ENCODE data around the gene SLC30A2.

DNA sequence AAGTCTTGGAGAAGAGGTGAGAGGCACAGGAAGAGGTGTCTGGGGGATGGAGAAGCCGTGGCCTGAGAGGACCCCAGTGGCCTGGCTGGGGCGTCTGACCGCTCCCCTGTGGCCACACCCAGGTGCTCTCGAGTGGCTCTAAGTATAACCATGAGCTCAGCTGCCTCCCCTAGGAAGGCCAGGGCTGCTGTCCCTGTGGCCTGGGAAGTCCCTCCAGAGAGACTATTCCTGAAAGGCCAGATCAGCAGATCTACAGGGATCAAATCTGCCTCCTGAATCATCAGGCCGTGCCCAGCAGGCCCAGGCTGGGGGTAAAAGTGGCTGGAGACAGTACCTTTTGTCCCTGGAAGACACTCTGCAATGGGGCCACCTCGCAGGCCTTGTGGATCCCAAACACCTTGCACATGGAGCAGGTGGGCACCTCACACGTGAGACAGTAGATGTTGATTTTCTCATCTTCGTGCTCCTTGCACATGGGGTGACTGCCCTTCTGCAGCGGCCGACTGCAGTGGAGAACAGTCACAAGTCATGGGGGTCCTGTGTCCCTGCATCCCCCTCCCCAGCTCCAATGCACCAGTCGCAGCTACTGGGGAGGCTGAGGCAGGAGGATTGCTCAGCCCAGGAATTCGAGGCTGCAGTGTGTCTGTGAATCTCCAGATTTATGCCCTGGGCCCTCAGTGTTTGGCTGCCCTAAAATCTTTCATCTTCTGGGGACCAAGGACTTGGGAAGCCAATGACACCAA, 15.1 kb upstream of the SLC30A2 start:
- no peak for TF ChIP-seq NRF1 (conservative IDR thresholded peaks at IDR 0.05 in 1 of 2, IDR thresholded peaks at IDR 0.05 in 1 of 2)
- no peak for TF ChIP-seq ZNF436 (CRISPR knock-in tag; IDR thresholded peaks at IDR 0.05)
- TF ChIP-seq, protein P1, sequence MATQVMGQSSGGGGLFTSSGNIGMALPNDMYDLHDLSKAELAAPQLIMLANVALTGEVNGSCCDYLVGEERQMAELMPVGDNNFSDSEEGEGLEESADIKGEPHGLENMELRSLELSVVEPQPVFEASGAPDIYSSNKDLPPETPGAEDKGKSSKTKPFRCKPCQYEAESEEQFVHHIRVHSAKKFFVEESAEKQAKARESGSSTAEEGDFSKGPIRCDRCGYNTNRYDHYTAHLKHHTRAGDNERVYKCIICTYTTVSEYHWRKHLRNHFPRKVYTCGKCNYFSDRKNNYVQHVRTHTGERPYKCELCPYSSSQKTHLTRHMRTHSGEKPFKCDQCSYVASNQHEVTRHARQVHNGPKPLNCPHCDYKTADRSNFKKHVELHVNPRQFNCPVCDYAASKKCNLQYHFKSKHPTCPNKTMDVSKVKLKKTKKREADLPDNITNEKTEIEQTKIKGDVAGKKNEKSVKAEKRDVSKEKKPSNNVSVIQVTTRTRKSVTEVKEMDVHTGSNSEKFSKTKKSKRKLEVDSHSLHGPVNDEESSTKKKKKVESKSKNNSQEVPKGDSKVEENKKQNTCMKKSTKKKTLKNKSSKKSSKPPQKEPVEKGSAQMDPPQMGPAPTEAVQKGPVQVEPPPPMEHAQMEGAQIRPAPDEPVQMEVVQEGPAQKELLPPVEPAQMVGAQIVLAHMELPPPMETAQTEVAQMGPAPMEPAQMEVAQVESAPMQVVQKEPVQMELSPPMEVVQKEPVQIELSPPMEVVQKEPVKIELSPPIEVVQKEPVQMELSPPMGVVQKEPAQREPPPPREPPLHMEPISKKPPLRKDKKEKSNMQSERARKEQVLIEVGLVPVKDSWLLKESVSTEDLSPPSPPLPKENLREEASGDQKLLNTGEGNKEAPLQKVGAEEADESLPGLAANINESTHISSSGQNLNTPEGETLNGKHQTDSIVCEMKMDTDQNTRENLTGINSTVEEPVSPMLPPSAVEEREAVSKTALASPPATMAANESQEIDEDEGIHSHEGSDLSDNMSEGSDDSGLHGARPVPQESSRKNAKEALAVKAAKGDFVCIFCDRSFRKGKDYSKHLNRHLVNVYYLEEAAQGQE (IDR thresholded peaks at IDR 0.05; ENCODE audit: borderline replicate concordance), result no peak
- TF ChIP-seq, protein P1 (CRISPR knock-in tag; IDR thresholded peaks at IDR 0.05; ENCODE audit: low read depth), result no peak
- no peak for TF ChIP-seq ZFP36 (IDR thresholded peaks at IDR 0.05; ENCODE audit: low read depth, low read length, partially characterized antibody)
- no peak; a peak in 1 of 6 replicates for TF ChIP-seq CTCF (IDR thresholded peaks at IDR 0.05 in 2 of 3, conservative IDR thresholded peaks at IDR 0.05 in 1 of 3; ENCODE audit: insufficient read depth in 2 of 3, low read depth in 1 of 3, low read length in 3 of 3)
- TF ChIP-seq DPF2 (IDR thresholded peaks at IDR 0.05), result no peak
- no peak for TF ChIP-seq ZBTB43 (CRISPR knock-in tag; IDR thresholded peaks at IDR 0.05)
